ENCODE measurements around the gene RGS12.
A peak's percentile ranks its signal among the peaks of the same experiment; 100 is the strongest.

The RGS12 gene

GRCh38 chr4:3251691-3252479 lies 40.9 kb upstream of the RGS12 start:
- WGBS (ENCODE audit: extremely low coverage, insufficient coverage, insufficient read length) = no CpG with 5 or more reads among the region's 11 CpGs
- Histone ChIP-seq H3K27ac (ENCODE audit: low read depth, low read length) (no peak overlapping the region), H2BK5ac (ENCODE audit: low read depth, low read length, poor library complexity) (no peak overlapping the region), H3K4me3 (ENCODE audit: low read depth, low read length) (no peak overlapping the region), H3K4me1 (ENCODE audit: control insufficient read depth in 1 of 2, insufficient read depth in 2 of 2, low read length in 2 of 2) (no peaks in the 10 kb centered on the region), H2BK12ac (ENCODE audit: low read length) (no peak overlapping the region), H3K9ac (ENCODE audit: low read length) (no peak overlapping the region), H3K4ac (ENCODE audit: low read depth, low read length) (no peak overlapping the region), H3K23ac (ENCODE audit: low read length) (no peak overlapping the region), H3K79me2 (ENCODE audit: control insufficient read depth, insufficient read depth, low read length, poor library complexity) (no peaks in the 10 kb centered on the region), H2AK5ac (ENCODE audit: low read length) (no peak overlapping the region), H3K79me1 (ENCODE audit: low read length) (no peaks in the 10 kb centered on the region), H3K4me2 (ENCODE audit: low read length) (no peak overlapping the region), H3K9me3 (ENCODE audit: insufficient read depth, low read depth, low read length) (no peaks in the 10 kb centered on the region), H3K36me3 (ENCODE audit: control insufficient read depth in 1 of 2, insufficient read depth in 2 of 2, low read length in 2 of 2) (peaks cover 2 to 9% of the 10 kb centered on the region in 2 experiments), H3K14ac (ENCODE audit: low read length) (no peak overlapping the region), H4K8ac (ENCODE audit: low read depth, low read length) (no peak overlapping the region), H3K27me3 (ENCODE audit: insufficient read depth, low read length) (no peaks in the 10 kb centered on the region), H4K91ac (ENCODE audit: low read depth, low read length) (no peak overlapping the region), H2BK120ac (ENCODE audit: insufficient read depth, low read length, poor library complexity) (no peak overlapping the region), H4K12ac (ENCODE audit: low read depth, low read length) (no peak overlapping the region), H2AFZ (ENCODE audit: insufficient read depth, low read length, poor library complexity) (no peak overlapping the region), H3K18ac (ENCODE audit: low read length) (no peak overlapping the region)
- DNase-seq = no peak

- no peak overlapping the region for H2AFZ ChIP-seq (ENCODE audit: insufficient read depth, low read length, poor library complexity)
- no peaks in the 10 kb centered on the region for H3K27me3 ChIP-seq (ENCODE audit: insufficient read depth, low read length)
- H3K18ac ChIP-seq (ENCODE audit: low read length) = no peak overlapping the region
- no peaks in the 10 kb centered on the region for H3K79me2 ChIP-seq (ENCODE audit: control insufficient read depth, insufficient read depth, low read length, poor library complexity)
- no peak overlapping the region for H3K4me3 ChIP-seq (ENCODE audit: low read depth, low read length)
- no peak overlapping the region for H2BK12ac ChIP-seq (ENCODE audit: low read length)
- no peak overlapping the region for H4K12ac ChIP-seq (ENCODE audit: low read depth, low read length)
- WGBS (ENCODE audit: extremely low coverage, insufficient coverage, insufficient read length) = no CpG with 5 or more reads among the region's 3 CpGs
- no peak overlapping the region for H2AK5ac ChIP-seq (ENCODE audit: low read length)
- H3K4me2 ChIP-seq (ENCODE audit: low read length) = no peak overlapping the region
- no peak for DNase-seq
- no peak overlapping the region for H3K4ac ChIP-seq (ENCODE audit: low read depth, low read length)
- no peak overlapping the region for H4K91ac ChIP-seq (ENCODE audit: low read depth, low read length)
- H3K14ac ChIP-seq (ENCODE audit: low read length) = no peak overlapping the region
- H3K9me3 ChIP-seq (ENCODE audit: insufficient read depth, low read depth, low read length) = no peaks in the 10 kb centered on the region
- no peak overlapping the region for H2BK5ac ChIP-seq (ENCODE audit: low read depth, low read length, poor library complexity)
- H4K8ac ChIP-seq (ENCODE audit: low read depth, low read length) = no peak overlapping the region
- peaks cover 2 to 9% of the 10 kb centered on the region in 2 experiments for H3K36me3 ChIP-seq (ENCODE audit: control insufficient read depth in 1 of 2, insufficient read depth in 2 of 2, low read length in 2 of 2)
- H2BK120ac ChIP-seq (ENCODE audit: insufficient read depth, low read length, poor library complexity) = no peak overlapping the region
- no peak overlapping the region for H3K9ac ChIP-seq (ENCODE audit: low read length)
- H3K4me1 ChIP-seq (ENCODE audit: control insufficient read depth in 1 of 2, insufficient read depth in 2 of 2, low read length in 2 of 2) = no peaks in the 10 kb centered on the region
- no peaks in the 10 kb centered on the region for H3K79me1 ChIP-seq (ENCODE audit: low read length)
- no peak overlapping the region for H3K27ac ChIP-seq (ENCODE audit: low read depth, low read length)
- H3K23ac ChIP-seq (ENCODE audit: low read length) = no peak overlapping the region
These were observed 40.4 kb upstream of the RGS12 start for GRCh38 chr4:3252480-3252828.

DNA sequence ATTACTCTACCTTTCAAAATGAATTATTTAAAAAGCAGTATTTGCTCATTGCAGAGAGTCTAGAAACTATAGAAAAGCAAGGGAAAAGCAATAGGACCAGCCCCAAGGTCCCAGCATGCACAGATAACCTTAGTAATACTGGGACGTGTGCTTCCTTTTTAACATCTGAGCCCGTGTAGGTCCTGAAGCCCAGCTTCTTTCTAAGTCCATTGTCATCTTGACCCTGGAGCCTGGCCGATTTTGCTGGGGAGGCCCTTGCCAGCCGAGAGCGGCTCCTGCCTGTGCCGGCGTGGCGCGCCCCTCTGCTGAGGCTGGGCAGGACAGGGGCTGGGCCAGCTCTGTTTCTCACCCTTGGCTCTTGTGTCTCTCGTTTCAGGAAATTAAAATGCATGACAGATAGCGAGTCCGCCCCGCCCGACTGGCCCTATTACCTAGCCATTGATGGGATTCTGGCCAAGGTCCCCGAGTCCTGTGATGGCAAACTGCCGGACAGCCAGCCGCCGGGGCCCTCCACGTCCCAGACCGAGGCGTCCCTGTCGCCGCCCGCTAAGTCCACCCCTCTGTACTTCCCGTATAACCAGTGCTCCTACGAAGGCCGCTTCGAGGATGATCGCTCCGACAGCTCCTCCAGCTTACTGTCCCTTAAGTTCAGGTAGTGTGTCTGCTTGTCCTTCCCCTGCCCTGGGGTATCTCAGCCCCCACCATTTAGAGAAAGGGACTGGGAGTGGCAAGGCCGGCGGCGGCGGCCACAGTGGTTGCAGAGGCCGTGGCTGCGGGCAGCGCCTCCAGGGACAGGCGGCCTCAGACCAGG lies 39.8 kb upstream of the RGS12 start:
- peaks cover 2 to 9% of the 10 kb centered on the region in 2 experiments for H3K36me3 ChIP-seq (ENCODE audit: control insufficient read depth in 1 of 2, insufficient read depth in 2 of 2, low read length in 2 of 2)
- no CpG with 5 or more reads among the region's 38 CpGs for WGBS (ENCODE audit: extremely low coverage, insufficient coverage, insufficient read length)
- no peak overlapping the region for H4K12ac ChIP-seq (ENCODE audit: low read depth, low read length)
- no peak for DNase-seq
- H3K9me3 ChIP-seq (ENCODE audit: insufficient read depth, low read depth, low read length) = no peaks in the 10 kb centered on the region
- H3K4me3 ChIP-seq (ENCODE audit: low read depth, low read length) = no peak overlapping the region
- no peak overlapping the region for H2BK12ac ChIP-seq (ENCODE audit: low read length)
- no peaks in the 10 kb centered on the region for H3K4me1 ChIP-seq (ENCODE audit: control insufficient read depth in 1 of 2, insufficient read depth in 2 of 2, low read length in 2 of 2)
- H3K27me3 ChIP-seq (ENCODE audit: insufficient read depth, low read length) = no peaks in the 10 kb centered on the region
- no peak overlapping the region for H4K91ac ChIP-seq (ENCODE audit: low read depth, low read length)
- no peaks in the 10 kb centered on the region for H3K79me1 ChIP-seq (ENCODE audit: low read length)
- H3K4ac ChIP-seq (ENCODE audit: low read depth, low read length) = no peak overlapping the region
- no peak overlapping the region for H3K18ac ChIP-seq (ENCODE audit: low read length)
- no peak overlapping the region for H2AFZ ChIP-seq (ENCODE audit: insufficient read depth, low read length, poor library complexity)
- H3K27ac ChIP-seq (ENCODE audit: low read depth, low read length) = no peak overlapping the region
- no peak overlapping the region for H2BK120ac ChIP-seq (ENCODE audit: insufficient read depth, low read length, poor library complexity)
- no peak overlapping the region for H3K4me2 ChIP-seq (ENCODE audit: low read length)
- no peak overlapping the region for H2AK5ac ChIP-seq (ENCODE audit: low read length)
- no peak overlapping the region for H3K23ac ChIP-seq (ENCODE audit: low read length)
- no peaks in the 10 kb centered on the region for H3K79me2 ChIP-seq (ENCODE audit: control insufficient read depth, insufficient read depth, low read length, poor library complexity)
- H3K9ac ChIP-seq (ENCODE audit: low read length) = no peak overlapping the region
- H3K14ac ChIP-seq (ENCODE audit: low read length) = no peak overlapping the region
- H4K8ac ChIP-seq (ENCODE audit: low read depth, low read length) = no peak overlapping the region
- no peak overlapping the region for H2BK5ac ChIP-seq (ENCODE audit: low read depth, low read length, poor library complexity)

DNA sequence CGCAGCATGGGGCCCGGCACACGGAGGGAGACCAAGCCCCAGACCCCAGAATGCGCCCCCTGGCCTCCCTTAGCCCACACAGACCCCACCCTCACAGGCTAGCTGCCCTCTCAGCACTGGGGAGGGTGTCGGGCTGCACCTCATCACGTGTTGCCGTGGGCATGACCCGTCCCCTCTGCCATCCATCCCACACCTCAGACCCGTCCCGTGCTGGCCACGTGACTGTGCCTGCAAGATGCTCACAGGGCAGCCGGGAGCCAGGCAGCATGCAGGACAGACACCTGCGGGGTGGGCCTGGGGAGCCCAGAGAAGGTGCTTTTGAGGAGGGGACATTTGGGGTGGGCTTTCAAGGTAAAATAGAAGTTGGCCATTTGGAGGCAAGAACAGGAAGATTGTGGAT lies 39.0 kb upstream of the RGS12 start:
- Histone ChIP-seq H3K18ac (ENCODE audit: low read length) (no peak overlapping the region), H4K12ac (ENCODE audit: low read depth, low read length) (no peak overlapping the region), H3K14ac (ENCODE audit: low read length) (no peak overlapping the region), H3K4ac (ENCODE audit: low read depth, low read length) (no peak overlapping the region), H2BK5ac (ENCODE audit: low read depth, low read length, poor library complexity) (no peak overlapping the region), H4K8ac (ENCODE audit: low read depth, low read length) (no peak overlapping the region), H3K27me3 (ENCODE audit: insufficient read depth, low read length) (no peaks in the 10 kb centered on the region), H3K23ac (ENCODE audit: low read length) (no peak overlapping the region), H2BK12ac (ENCODE audit: low read length) (no peak overlapping the region), H3K79me2 (ENCODE audit: control insufficient read depth, insufficient read depth, low read length, poor library complexity) (no peaks in the 10 kb centered on the region), H3K4me2 (ENCODE audit: low read length) (no peak overlapping the region), H3K36me3 (ENCODE audit: control insufficient read depth in 1 of 2, insufficient read depth in 2 of 2, low read length in 2 of 2) (peaks cover 2 to 9% of the 10 kb centered on the region in 2 experiments), H3K9ac (ENCODE audit: low read length) (no peak overlapping the region), H2AK5ac (ENCODE audit: low read length) (no peak overlapping the region), H3K27ac (ENCODE audit: low read depth, low read length) (no peak overlapping the region), H3K79me1 (ENCODE audit: low read length) (no peaks in the 10 kb centered on the region), H3K4me1 (ENCODE audit: control insufficient read depth in 1 of 2, insufficient read depth in 2 of 2, low read length in 2 of 2) (no peaks in the 10 kb centered on the region), H4K91ac (ENCODE audit: low read depth, low read length) (no peak overlapping the region), H2BK120ac (ENCODE audit: insufficient read depth, low read length, poor library complexity) (no peak overlapping the region), H3K4me3 (ENCODE audit: low read depth, low read length) (peak overlapping the region; percentile 37), H2AFZ (ENCODE audit: insufficient read depth, low read length, poor library complexity) (no peak overlapping the region), H3K9me3 (ENCODE audit: insufficient read depth, low read depth, low read length) (no peaks in the 10 kb centered on the region)
- no CpG with 5 or more reads among the region's 13 CpGs for WGBS (ENCODE audit: extremely low coverage, insufficient coverage, insufficient read length)
- no peak for DNase-seq

Data from trophoblast cell (in vitro differentiated cells and primary cell).